ENCODE data around the gene RELB.

GRCh38 chr19:45082170-45082569 is 80.9 kb downstream of the RELB start:
- TF ChIP-seq, protein P1, sequence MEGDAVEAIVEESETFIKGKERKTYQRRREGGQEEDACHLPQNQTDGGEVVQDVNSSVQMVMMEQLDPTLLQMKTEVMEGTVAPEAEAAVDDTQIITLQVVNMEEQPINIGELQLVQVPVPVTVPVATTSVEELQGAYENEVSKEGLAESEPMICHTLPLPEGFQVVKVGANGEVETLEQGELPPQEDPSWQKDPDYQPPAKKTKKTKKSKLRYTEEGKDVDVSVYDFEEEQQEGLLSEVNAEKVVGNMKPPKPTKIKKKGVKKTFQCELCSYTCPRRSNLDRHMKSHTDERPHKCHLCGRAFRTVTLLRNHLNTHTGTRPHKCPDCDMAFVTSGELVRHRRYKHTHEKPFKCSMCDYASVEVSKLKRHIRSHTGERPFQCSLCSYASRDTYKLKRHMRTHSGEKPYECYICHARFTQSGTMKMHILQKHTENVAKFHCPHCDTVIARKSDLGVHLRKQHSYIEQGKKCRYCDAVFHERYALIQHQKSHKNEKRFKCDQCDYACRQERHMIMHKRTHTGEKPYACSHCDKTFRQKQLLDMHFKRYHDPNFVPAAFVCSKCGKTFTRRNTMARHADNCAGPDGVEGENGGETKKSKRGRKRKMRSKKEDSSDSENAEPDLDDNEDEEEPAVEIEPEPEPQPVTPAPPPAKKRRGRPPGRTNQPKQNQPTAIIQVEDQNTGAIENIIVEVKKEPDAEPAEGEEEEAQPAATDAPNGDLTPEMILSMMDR (IDR thresholded peaks at IDR 0.05): no peak
- no peak for TF ChIP-seq POLR2A (IDR thresholded peaks at IDR 0.05)

All from adrenal gland (tissue), 5 donors.